ACHN (cell line): Measurements from ENCODE around the gene POU3F3.

Experiments
- DNase-seq: peaks from one replicate; pipeline ENCODE4 v3.0.0-alpha.2; 2015
- in situ Hi-C: cut with HindIII; loops from 2 replicates; pipeline ENCODE4 v1.10.0; 2017; ENCODE audit warnings: low sequenced_read_pairs, low pct_ligation_motif_present, low pct_unique_long_range_greater_than_20kb

POU3F3 gene

GRCh38 chr2:104853534-104854497 lies at the start of gene POU3F3:
POU3F3 (plus strand) TSS chr2:104854115; CDS start chr2:104855511, 1,396 bp downstream.
- DNase-seq = peak; percentile 99
- in situ Hi-C loops = no loop called here

GRCh38 chr2:104804148-104804890 lies 49.6 kb upstream of the POU3F3 start:
- in situ Hi-C loops = no loop called here
- DNase-seq = no peak

- in situ Hi-C loops = no loop called here
- no peak for DNase-seq
Observed at GRCh38 chr2:104812286-104812685, 41.6 kb upstream of the POU3F3 start.

- no peak for DNase-seq
- in situ Hi-C loops = no loop called here
Observed at GRCh38 chr2:104816143-104816542, 37.8 kb upstream of the POU3F3 start.

- in situ Hi-C loops = no loop called here
- no peak for DNase-seq
Observed at GRCh38 chr2:104818264-104818663, 35.7 kb upstream of the POU3F3 start.

GRCh38 chr2:104820126-104820525 lies 33.8 kb upstream of the POU3F3 start:
- no peak for DNase-seq
- in situ Hi-C loops = no loop called here

GRCh38 chr2:104825124-104825865 lies 28.6 kb upstream of the POU3F3 start:
- in situ Hi-C loops = no loop called here
- peak; percentile 11 for DNase-seq

- in situ Hi-C loops = no loop called here
- no peak for DNase-seq
Observed at GRCh38 chr2:104826016-104826415, 27.9 kb upstream of the POU3F3 start.

- no peak for DNase-seq
- in situ Hi-C loops = no loop called here
Observed at GRCh38 chr2:104831742-104832141, 22.2 kb upstream of the POU3F3 start.

- no peak for DNase-seq
- in situ Hi-C loops = no loop called here
Observed at GRCh38 chr2:104834431-104835153, 19.3 kb upstream of the POU3F3 start.

GRCh38 chr2:104836265-104836664 lies 17.6 kb upstream of the POU3F3 start:
- DNase-seq = no peak
- in situ Hi-C loops = no loop called here

- DNase-seq = no peak
- in situ Hi-C loops = no loop called here
Observed at GRCh38 chr2:104836841-104837240, 17.1 kb upstream of the POU3F3 start.

GRCh38 chr2:104840156-104840555 lies 13.8 kb upstream of the POU3F3 start:
- DNase-seq = peak; percentile 15
- in situ Hi-C loops = no loop called here

GRCh38 chr2:104840893-104841585 lies 12.9 kb upstream of the POU3F3 start:
- in situ Hi-C loops = no loop called here
- peak; percentile 3 for DNase-seq

GRCh38 chr2:104841744-104842143 lies 12.2 kb upstream of the POU3F3 start:
- in situ Hi-C loops = no loop called here
- peak; percentile 37 for DNase-seq

- in situ Hi-C loops = no loop called here
- peak; percentile 60 for DNase-seq
Observed at GRCh38 chr2:104844807-104845551, 8.9 kb upstream of the POU3F3 start.

GRCh38 chr2:104845552-104845931 lies 8.4 kb upstream of the POU3F3 start:
- in situ Hi-C loops = no loop called here
- peak; percentile 75 for DNase-seq
